H1 (cell line): ENCODE data around the gene UBE3C. TPM values are rescaled to one million over a fixed set of nuclear protein-coding genes. Genes with fewer than 3 reads are reported as not detected.

Experiments used
- CTCF ChIA-PET: fragments of 300-600 bp; sonication (Branson Sonifier 250); formaldehyde crosslinking; loops from one replicate; lab custom pipeline; 2021; ENCODE audit not compliant: partially characterized antibody; lab: Charles Lee
- POLR2A ChIA-PET: fragments of 300-600 bp; sonication (Branson Sonifier 250); formaldehyde crosslinking; loops from one replicate; lab custom pipeline; 2021; ENCODE audit warnings: inconsistent platforms; ENCODE audit not compliant: partially characterized antibody; lab: Charles Lee
- DNase-seq, 2 experiments: peaks; one replicate each; pipeline versions ENCODE4 v3.0.0 to v3.0.0-alpha.2; 2010 to 2022; ENCODE audit warnings: low spot score in 2 of 2, low read depth in 1 of 2, mixed read lengths in 1 of 2
- FAIRE-seq: peaks from 2 replicates; lab custom pipeline; 2011; peaks lifted over from hg19 to GRCh38; lab: Jason Lieb, UNC
- H2AFZ ChIP-seq: 2 replicates; pipeline ENCODE4 v1.8.1; 2012; ENCODE audit warnings: low read length, inconsistent platforms
- H2AK5ac ChIP-seq: 2 replicates; pipeline ENCODE4 v1.6.1; 2013; ENCODE audit warnings: low read depth, low read length
- H2BK120ac ChIP-seq: replicated peaks from 2 replicates; pipeline ENCODE3; 2013; ENCODE audit warnings: low read depth, low read length, inconsistent platforms
- H2BK12ac ChIP-seq: 2 replicates; pipeline ENCODE4 v1.6.1; 2013; ENCODE audit warnings: low read depth, low read length
- H2BK15ac ChIP-seq: 2 replicates; pipeline ENCODE4 v1.6.1; 2013; ENCODE audit warnings: low read length
- H2BK20ac ChIP-seq: 2 replicates; pipeline ENCODE4 v1.6.1; 2013; ENCODE audit warnings: low read length
- H2BK5ac ChIP-seq: 2 replicates; pipeline ENCODE4 v1.6.1; 2013; ENCODE audit warnings: low read depth, low read length
- H3K14ac ChIP-seq: 2 replicates; pipeline ENCODE4 v1.6.1; 2013; ENCODE audit warnings: inconsistent platforms; ENCODE audit not compliant: insufficient read length
- H3K18ac ChIP-seq: 2 replicates; pipeline ENCODE4 v1.6.1; 2013; ENCODE audit warnings: low read length; ENCODE audit errors: extremely low read depth
- H3K23ac ChIP-seq: 2 replicates; pipeline ENCODE4 v1.6.1; 2013; ENCODE audit warnings: inconsistent platforms; ENCODE audit not compliant: insufficient read length
- H3K23me2 ChIP-seq: 2 replicates; pipeline ENCODE4 v1.6.1; 2013; ENCODE audit warnings: low read depth, low read length
- H3K27ac ChIP-seq: 2 replicates; pipeline ENCODE4 v1.6.1; 2011; ENCODE audit warnings: low read depth, low read length, inconsistent platforms
- H3K27me3 ChIP-seq, 4 experiments: replicated peaks in 1 of 4; 1 replicate in 1 of 4; 2 replicates in 3 of 4; pipeline versions ENCODE4 v1.6.1 to v1.8.1; 2011 to 2013; ENCODE audit warnings: low read length in 3 of 4, mild to moderate bottlenecking in 3 of 4, inconsistent platforms in 2 of 4, mixed read lengths in 2 of 4, moderate library complexity in 1 of 4; ENCODE audit not compliant: control insufficient read depth in 3 of 4, insufficient read depth in 3 of 4; ENCODE audit errors: extremely low read depth in 1 of 4
- H3K36me3 ChIP-seq, 4 experiments: 2 replicates each; pipeline versions ENCODE4 v1.6.1 to v1.8.1; 2011 to 2013; ENCODE audit warnings: mild to moderate bottlenecking in 4 of 4, low read length in 3 of 4, moderate library complexity in 2 of 4, control low read depth in 1 of 4, inconsistent platforms in 1 of 4; ENCODE audit not compliant: insufficient read depth in 4 of 4, control insufficient read depth in 2 of 4
- H3K4ac ChIP-seq: replicated peaks from 2 replicates; pipeline ENCODE3; 2013; ENCODE audit warnings: low read length, low read depth, mixed read lengths, inconsistent platforms; ENCODE audit not compliant: insufficient read length
- H3K4me1 ChIP-seq, 4 experiments: replicated peaks in 1 of 4; 1 replicate in 1 of 4; 2 replicates in 3 of 4; pipeline versions ENCODE4 v1.6.1 to v1.8.1; 2011 to 2013; ENCODE audit warnings: low read length in 3 of 4, inconsistent platforms in 2 of 4, mixed read lengths in 1 of 4; ENCODE audit not compliant: insufficient read depth in 4 of 4, control insufficient read depth in 3 of 4
- H3K4me2 ChIP-seq, 2 experiments: 2 replicates each; pipeline versions ENCODE4 v1.6.1 to v1.8.1; 2011 to 2013; ENCODE audit warnings: low read depth in 2 of 2, low read length in 2 of 2, control low read depth in 1 of 2, inconsistent platforms in 1 of 2, mild to moderate bottlenecking in 1 of 2; ENCODE audit not compliant: insufficient read depth in 1 of 2
- H3K4me3 ChIP-seq, 4 experiments: fragments of 200-600, 300-600 bp in 1 of 4; sonication (generic), shearing (Covaris generic), sonication (Bioruptor Twin) in 1 of 4; 2 replicates each; pipeline versions ENCODE4 v1.5.1 to v1.8.1; 2011 to 2016; ENCODE audit warnings: low read length in 4 of 4, low read depth in 3 of 4, control low read depth in 2 of 4, inconsistent platforms in 2 of 4, mild to moderate bottlenecking in 2 of 4, mixed read lengths in 1 of 4, moderate library complexity in 1 of 4; ENCODE audit not compliant: insufficient read depth in 2 of 4; ENCODE audit errors: extremely low read depth in 1 of 4
- H3K56ac ChIP-seq: replicated peaks from 2 replicates; pipeline ENCODE3; 2013; ENCODE audit warnings: low read depth, mild to moderate bottlenecking, mixed read lengths, low read length, inconsistent platforms; ENCODE audit not compliant: insufficient read length
- H3K79me1 ChIP-seq: 2 replicates; pipeline ENCODE4 v1.6.1; 2013; ENCODE audit warnings: low read depth, low read length, control low read depth
- H3K79me2 ChIP-seq, 2 experiments: 2 replicates each; pipeline versions ENCODE4 v1.6.1 to v1.8.1; 2012 to 2013; ENCODE audit warnings: low read length in 2 of 2, mild to moderate bottlenecking in 2 of 2, inconsistent platforms in 1 of 2; ENCODE audit not compliant: insufficient read depth in 2 of 2, control insufficient read depth in 1 of 2
- H3K9ac ChIP-seq, 4 experiments: replicated peaks in 1 of 4; 1 replicate in 1 of 4; 2 replicates in 3 of 4; pipeline versions ENCODE4 v1.6.1 to v1.8.1; 2011 to 2013; ENCODE audit warnings: low read depth in 3 of 4, low read length in 3 of 4, control low read depth in 2 of 4, mild to moderate bottlenecking in 2 of 4, moderate library complexity in 2 of 4, inconsistent platforms in 1 of 4; ENCODE audit errors: extremely low read depth in 1 of 4
- H3K9me3 ChIP-seq, 2 experiments: 2 replicates each; pipeline versions ENCODE4 v1.6.1 to v1.8.1; 2012 to 2013; ENCODE audit warnings: mild to moderate bottlenecking in 2 of 2, moderate library complexity in 2 of 2, control low read depth in 1 of 2, inconsistent platforms in 1 of 2, low read depth in 1 of 2, low read length in 1 of 2, mixed read lengths in 1 of 2; ENCODE audit not compliant: insufficient read depth in 2 of 2
- H4K20me1 ChIP-seq, 2 experiments: replicated peaks in 1 of 2; 2 replicates each; pipeline versions ENCODE3 to v1.8.1; 2011 to 2013; ENCODE audit warnings: inconsistent platforms in 2 of 2, low read length in 2 of 2, mild to moderate bottlenecking in 1 of 2; ENCODE audit not compliant: insufficient read depth in 2 of 2, control insufficient read depth in 1 of 2
- H4K5ac ChIP-seq: 2 replicates; pipeline ENCODE4 v1.6.1; 2013; ENCODE audit warnings: low read length, low read depth, mixed read lengths, inconsistent platforms; ENCODE audit not compliant: insufficient read length
- H4K8ac ChIP-seq: 2 replicates; pipeline ENCODE4 v1.8.0; 2013; ENCODE audit warnings: mild to moderate bottlenecking, moderate library complexity, low read length, inconsistent platforms; ENCODE audit not compliant: insufficient read depth; ENCODE audit errors: extremely low read depth
- H4K91ac ChIP-seq: replicated peaks from 2 replicates; pipeline ENCODE3; 2013; ENCODE audit warnings: low read length, mixed read lengths, inconsistent platforms; ENCODE audit not compliant: insufficient read length
- SP1 ChIP-seq: IDR thresholded peaks from 2 replicates; pipeline ENCODE4 v1.6.1; 2011; ENCODE audit warnings: low read depth, low read length
- WGBS, 2 experiments: shearing (Covaris generic) in 1 of 2; methylation state at CpG; one replicate each; pipeline versions ENCODE4 v1.1.6 to v1.1.7; 2013 to 2015; ENCODE audit warnings: low lambda C conversion rate in 2 of 2, mixed read lengths in 2 of 2, inconsistent platforms in 1 of 2, low coverage in 1 of 2, missing lambda C conversion rate in 1 of 2; ENCODE audit not compliant: insufficient replicate concordance in 2 of 2, insufficient coverage in 1 of 2, insufficient read length in 1 of 2; ENCODE audit errors: extremely low coverage in 1 of 2, missing lambda C conversion rate in 1 of 2; 5-methylcytosine and 5-hydroxymethylcytosine counted together
- polyA plus RNA-seq, 7 experiments: library from polyadenylated mRNA; depleted of rRNA in 3 of 7; stranded (reverse) in 5 of 7; unstranded in 2 of 7; fragments of >200 nt in 5 of 7; fragments of 200-250 nt in 2 of 7; gene quantifications; 1 replicate in 5 of 7; 2 replicates in 1 of 7; 4 replicates in 1 of 7; pipeline versions ENCODE4 v1.2.1 to v1.2.3, GENCODE V29; 2011 to 2013; ENCODE audit warnings: missing spikeins in 2 of 7, mixed read lengths in 2 of 7
- total RNA-seq: library from RNA; stranded (reverse); fragmentation: NEBNext Ultra II Directional; extraction: Animal tissue kit (Norgen Biotek cat#: 25700); gene quantifications from 2 replicates; pipeline ENCODE4 v1.2.1, GENCODE V29; 2021

The UBE3C gene
- total and polyA plus RNA-seq, 2 of the 8 experiments (the other 6 are each of a cell fraction or from before 2014, with no cell fraction given), result 32.0 to 54.1 TPM

DNA sequence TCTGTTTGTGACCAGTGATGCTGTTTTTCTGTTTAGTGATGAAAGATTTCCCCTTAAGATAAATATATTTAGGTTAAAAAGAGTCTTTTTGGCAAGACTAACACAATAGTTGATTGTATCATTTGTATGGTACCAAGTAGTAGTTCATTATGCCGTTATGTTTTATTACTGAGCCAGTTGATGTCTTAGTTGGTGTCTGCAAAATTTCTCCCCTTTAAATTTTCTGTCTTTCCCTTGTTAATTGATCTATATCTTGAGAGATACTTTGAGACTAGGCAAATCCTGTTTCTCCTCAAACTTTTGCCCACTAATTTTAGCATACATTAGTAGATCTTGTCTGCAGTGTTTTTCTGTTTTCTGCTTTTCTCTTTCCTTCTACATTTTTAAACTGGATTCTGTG is 21.7 kb downstream of the UBE3C start:
- no peak for TF ChIP-seq SP1
- Histone ChIP-seq H3K18ac (no peak overlapping the region), H3K23ac (no peak overlapping the region), H4K20me1 (peaks cover 6 to 11% of the 10 kb centered on the region in 2 experiments), H2AFZ (no peak overlapping the region), H3K14ac (no peak overlapping the region), H3K27ac (no peak overlapping the region), H3K23me2 (no peaks in the 10 kb centered on the region), H2BK15ac (no peak overlapping the region), H4K91ac (no peak overlapping the region), H3K9ac (no peak overlapping the region), H3K27me3 (no peaks in the 10 kb centered on the region), H2AK5ac (no peak overlapping the region), H3K4me1 (peaks cover 0 to 7% (median 0%) of the 10 kb centered on the region in 4 experiments; a peak in 1 of 7 replicates), H2BK20ac (no peak overlapping the region), H2BK12ac (no peak overlapping the region), H3K4me2 (no peak overlapping the region), H2BK120ac (no peak overlapping the region), H3K36me3 (peaks cover 0 to 10% (median 0%) of the 10 kb centered on the region in 4 experiments; a peak in 2 of 8 replicates), H4K5ac (no peak overlapping the region), H3K79me1 (peaks cover 5% of the 10 kb centered on the region), H3K56ac (no peak overlapping the region), H3K79me2 (peaks cover 0 to 91% of the 10 kb centered on the region in 2 experiments; a peak in 3 of 4 replicates), H3K4ac (no peak overlapping the region), H3K9me3 (no peaks in the 10 kb centered on the region), H4K8ac (no peak overlapping the region), H2BK5ac (no peak overlapping the region), H3K4me3 (no peak overlapping the region)
- FAIRE-seq (no peak), DNase-seq (no peak)
- ChIA-PET POLR2A (no interaction called here), CTCF (no interaction called here)
- WGBS, 2 experiments, result 94% methylated on average over 1 of the region's 1 CpG; no CpG with 5 or more reads in 1 of the 2 experiments
